Natural killer cell (primary cell): ENCODE results near the gene EDC3. TPM values are rescaled to one million over a fixed set of nuclear protein-coding genes. Genes with fewer than 3 reads are reported as not detected.

Experiments
- ATAC-seq, 3 donors: fragments of 150-1000 bp in 2 of 3; fragments of 200-7000 bp in 1 of 3; cut with Tn5 transposase; 1 replicate in 1 of 3; 2 replicates in 2 of 3; pipeline ENCODE4 v1.10.0; 2021; ENCODE audit warnings: mild to moderate bottlenecking in 2 of 3, moderate library complexity in 2 of 3
- DNase-seq, 2 donors: peaks; one replicate each; pipeline versions ENCODE4 v3.0.0 to v3.0.0-alpha.2; 2013 to 2021; ENCODE audit warnings: mixed read lengths in 1 of 2
- H3K27ac ChIP-seq: one replicate; pipeline ENCODE4 v1.5.1; 2013; ENCODE audit warnings: mild to moderate bottlenecking, low read length
- H3K27me3 ChIP-seq: one replicate; pipeline ENCODE4 v1.6.1; 2013; ENCODE audit warnings: low read length; ENCODE audit not compliant: control insufficient read depth, insufficient read depth
- H3K36me3 ChIP-seq: one replicate; pipeline ENCODE4 v1.6.1; 2013; ENCODE audit warnings: low read length; ENCODE audit not compliant: control insufficient read depth, insufficient read depth
- H3K4me1 ChIP-seq: one replicate; pipeline ENCODE4 v1.6.1; 2013; ENCODE audit warnings: low read length; ENCODE audit not compliant: control insufficient read depth, insufficient read depth
- H3K4me3 ChIP-seq: one replicate; pipeline ENCODE4 v1.5.1; 2013; ENCODE audit warnings: low read length
- H3K9me3 ChIP-seq: one replicate; pipeline ENCODE4 v1.6.1; 2013; ENCODE audit warnings: low read length; ENCODE audit not compliant: control insufficient read depth, insufficient read depth
- H3K27ac Mint-ChIP-seq, 2 donors: one replicate each; pipeline ENCODE4 v1.8.0; 2022; ENCODE audit warnings: mild to moderate bottlenecking in 2 of 2, mixed read lengths in 2 of 2, moderate library complexity in 1 of 2
- H3K27me3 Mint-ChIP-seq, 2 donors: one replicate each; pipeline ENCODE4 v1.8.0; 2022; ENCODE audit warnings: low read depth in 2 of 2, mixed read lengths in 2 of 2
- H3K36me3 Mint-ChIP-seq: one replicate; pipeline ENCODE4 v1.8.0; 2022; ENCODE audit warnings: mixed read lengths
- H3K4me1 Mint-ChIP-seq, 2 donors: one replicate each; pipeline ENCODE4 v1.8.0; 2022; ENCODE audit warnings: mixed read lengths in 2 of 2
- H3K4me3 Mint-ChIP-seq: one replicate; pipeline ENCODE4 v1.8.0; 2022; ENCODE audit warnings: mild to moderate bottlenecking, moderate library complexity, mixed read lengths
- H3K9me3 Mint-ChIP-seq, 2 donors: one replicate each; pipeline ENCODE4 v1.8.0; 2022; ENCODE audit warnings: mixed read lengths in 2 of 2
- WGBS: methylation state at CpG from one replicate; pipeline ENCODE4 v1.1.7; 2013; ENCODE audit warnings: missing lambda C conversion rate; ENCODE audit not compliant: insufficient coverage; 5-methylcytosine and 5-hydroxymethylcytosine counted together
- intact Hi-C: fragments of 100-400 bp; cut with micrococcal nuclease; formaldehyde crosslinking; loops from one replicate; pipeline ENCODE4 v1.14.2; 2022
- total RNA-seq, 4 donors: library from RNA; stranded (reverse); fragments of 120-200 nt in 1 of 4; gene quantifications; one replicate each; pipeline versions ENCODE4 v1.2.3 to v1.2.4, GENCODE V29; 2013 to 2022
- TF ChIP-seq, protein P1 (sequence below): fragments of 200-600 bp; IDR thresholded peaks from one replicate; pipeline ENCODE4 v1.8.0; 2022; ENCODE audit warnings: antibody characterized with exemption

Gene EDC3
- total RNA-seq, 3 donors from 2014 or later (not counting 1 experiment from before 2014, with no cell fraction given): 22.4 to 39.2 (median 32.6) TPM

- Histone ChIP-seq H3K27me3 (no peaks in the 10 kb centered on the region), H3K36me3 (peaks cover 21% of the 10 kb centered on the region), H3K4me1 (peaks cover 46% of the 10 kb centered on the region), H3K4me3 (peak within 1 kb of the TSS; percentile 89), H3K27ac (peak within 1 kb of the TSS; percentile 97), H3K9me3 (no peaks in the 10 kb centered on the region)
- Mint-ChIP-seq H3K27ac (peak within 1 kb of the TSS; percentile 94), H3K4me1 (peaks cover 34 to 55% of the 10 kb centered on the region in 2 donors), H3K4me3 (peak within 1 kb of the TSS; percentile 94), H3K36me3 (no peaks in the 10 kb centered on the region), H3K27me3 (no peaks in the 10 kb centered on the region), H3K9me3 (no peaks in the 10 kb centered on the region)
- TF ChIP-seq, protein P1, sequence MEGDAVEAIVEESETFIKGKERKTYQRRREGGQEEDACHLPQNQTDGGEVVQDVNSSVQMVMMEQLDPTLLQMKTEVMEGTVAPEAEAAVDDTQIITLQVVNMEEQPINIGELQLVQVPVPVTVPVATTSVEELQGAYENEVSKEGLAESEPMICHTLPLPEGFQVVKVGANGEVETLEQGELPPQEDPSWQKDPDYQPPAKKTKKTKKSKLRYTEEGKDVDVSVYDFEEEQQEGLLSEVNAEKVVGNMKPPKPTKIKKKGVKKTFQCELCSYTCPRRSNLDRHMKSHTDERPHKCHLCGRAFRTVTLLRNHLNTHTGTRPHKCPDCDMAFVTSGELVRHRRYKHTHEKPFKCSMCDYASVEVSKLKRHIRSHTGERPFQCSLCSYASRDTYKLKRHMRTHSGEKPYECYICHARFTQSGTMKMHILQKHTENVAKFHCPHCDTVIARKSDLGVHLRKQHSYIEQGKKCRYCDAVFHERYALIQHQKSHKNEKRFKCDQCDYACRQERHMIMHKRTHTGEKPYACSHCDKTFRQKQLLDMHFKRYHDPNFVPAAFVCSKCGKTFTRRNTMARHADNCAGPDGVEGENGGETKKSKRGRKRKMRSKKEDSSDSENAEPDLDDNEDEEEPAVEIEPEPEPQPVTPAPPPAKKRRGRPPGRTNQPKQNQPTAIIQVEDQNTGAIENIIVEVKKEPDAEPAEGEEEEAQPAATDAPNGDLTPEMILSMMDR: no peak
- ATAC-seq (peak; percentile 76 to 88 (median 78)), DNase-seq (peak; percentile 97 to 98)
- intact Hi-C loops: loop anchor here (10.0 kb wide), 1 partner anchor 839 kb away; the partner anchor contains the start of gene SIN3A
- WGBS: under 1% methylated on average over 91 of the region's 91 CpGs
Observed at GRCh38 chr15:74615508-74616365, 80.1 kb downstream of the EDC3 start, which contains the start of gene CLK3. TSS of gene CLK3 (plus strand) at chr15:74615836. CDS start at chr15:74619197, 3,361 bp downstream.

DNA sequence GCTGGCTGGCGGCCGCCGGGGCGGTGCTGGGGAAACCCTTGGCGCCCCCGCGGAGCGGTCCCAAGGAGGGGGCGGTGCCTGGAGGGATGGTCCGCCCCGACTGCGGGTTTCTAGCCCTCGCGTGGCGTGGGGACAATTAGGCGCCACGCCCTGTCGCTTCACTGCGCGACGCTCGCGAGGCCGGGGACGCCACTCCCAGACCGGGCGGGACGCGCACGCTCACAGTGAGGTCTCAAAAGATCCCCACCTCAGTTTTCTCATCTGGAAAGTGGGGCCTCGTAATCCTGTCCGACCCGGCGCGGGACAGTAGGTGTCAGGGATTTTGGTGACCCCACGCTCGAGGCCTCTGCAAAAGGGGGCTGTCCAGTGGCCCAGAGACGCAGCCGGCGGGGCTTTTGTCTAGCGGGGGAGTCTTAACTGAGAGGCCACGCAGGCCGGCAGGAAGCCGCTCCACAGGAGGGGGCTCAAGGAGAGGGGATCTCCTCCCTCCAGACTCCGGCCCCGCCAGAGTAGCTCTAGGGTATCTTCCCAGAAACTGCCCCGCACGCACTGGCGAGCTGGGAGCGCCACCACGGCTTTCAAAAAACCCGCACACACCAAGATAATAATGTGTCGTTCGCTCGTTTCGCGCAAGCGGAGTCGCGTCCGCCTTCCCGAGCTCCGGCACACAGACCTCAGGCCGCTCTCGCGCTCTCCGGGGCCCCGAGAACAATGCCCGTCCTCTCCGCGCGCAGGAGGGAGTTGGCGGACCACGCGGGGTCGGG, 80.9 kb downstream of the EDC3 start:
- DNase-seq (peak; percentile 89 to 97), ATAC-seq (peak; percentile 67 to 86 (median 72))
- no peaks in the 10 kb centered on the region for H3K27me3 Mint-ChIP-seq
- H3K4me1 Mint-ChIP-seq: peaks cover 33 to 47% of the 10 kb centered on the region in 2 donors
- TF ChIP-seq, protein P1: no peak
- peak overlapping the region; percentile 94 for H3K27ac Mint-ChIP-seq
- Histone ChIP-seq H3K27me3 (no peaks in the 10 kb centered on the region), H3K36me3 (peaks cover 13% of the 10 kb centered on the region), H3K4me3 (peak overlapping the region; percentile 83), H3K27ac (peak overlapping the region; percentile 97), H3K9me3 (no peaks in the 10 kb centered on the region), H3K4me1 (peaks cover 40% of the 10 kb centered on the region)
- WGBS: 0% methylated on average over 76 of the region's 76 CpGs
- intact Hi-C loops: loop anchor here (1.0 to 10.0 kb wide), 3 partner anchors 17 to 840 kb away; partner anchors contain the start of gene SIN3A
- peak overlapping the region; percentile 94 for H3K4me3 Mint-ChIP-seq
- H3K9me3 Mint-ChIP-seq: no peaks in the 10 kb centered on the region
- no peaks in the 10 kb centered on the region for H3K36me3 Mint-ChIP-seq

DNA sequence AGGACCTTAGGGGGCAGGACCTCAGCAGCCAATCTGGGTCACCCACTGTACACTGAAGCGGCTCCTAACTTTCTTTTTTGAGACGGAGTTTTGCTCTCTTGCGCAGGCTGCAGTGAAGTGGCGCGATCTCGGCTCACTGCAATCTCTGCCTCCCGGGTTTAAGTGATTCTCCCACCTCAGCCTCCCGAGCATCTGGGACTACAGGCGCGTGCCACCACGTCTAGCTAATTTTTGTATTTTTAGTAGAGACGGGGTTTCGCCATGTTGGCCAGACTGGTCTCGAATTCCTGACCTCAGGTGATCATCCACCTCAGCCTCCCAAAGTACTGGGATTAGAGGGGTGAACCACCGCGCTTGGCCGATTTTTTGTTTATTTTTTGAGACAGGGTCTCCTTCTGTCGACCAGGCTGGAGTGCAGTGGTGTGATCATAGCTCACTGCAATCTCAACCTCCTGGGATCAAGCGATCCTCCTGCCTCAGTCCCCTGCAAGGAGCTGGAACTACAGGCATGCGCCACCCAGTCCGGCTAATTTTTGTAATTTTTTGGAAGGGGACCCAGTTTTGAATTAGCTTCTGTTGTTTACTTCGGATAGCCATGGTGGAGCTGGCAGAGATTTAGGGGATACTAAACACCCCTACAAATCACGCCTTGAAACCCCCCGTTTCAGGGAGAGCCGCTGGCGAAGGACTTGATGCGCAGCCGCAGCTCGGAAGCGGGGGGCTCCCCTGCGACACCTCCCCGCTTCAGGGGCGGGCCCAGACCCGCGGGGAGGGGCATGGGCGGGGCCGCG, 81.7 kb downstream of the EDC3 start:
- peaks cover 39% of the 10 kb centered on the region for H3K4me1 ChIP-seq
- H3K36me3 Mint-ChIP-seq: no peaks in the 10 kb centered on the region
- no peaks in the 10 kb centered on the region for H3K9me3 ChIP-seq
- WGBS: 43% methylated on average over 38 of the region's 38 CpGs
- H3K27me3 Mint-ChIP-seq: no peaks in the 10 kb centered on the region
- ATAC-seq: no peak
- H3K27ac ChIP-seq: peak overlapping the region; percentile 64
- peak overlapping the region; percentile 58 for H3K4me3 Mint-ChIP-seq
- H3K4me1 Mint-ChIP-seq: peaks cover 27 to 40% of the 10 kb centered on the region in 2 donors
- H3K27me3 ChIP-seq: no peaks in the 10 kb centered on the region
- H3K4me3 ChIP-seq: peak overlapping the region; percentile 45
- TF ChIP-seq, protein P1: no peak
- intact Hi-C loops: loop anchor here (1.0 to 10.0 kb wide), 3 partner anchors 16 to 841 kb away; partner anchors contain the start of gene SIN3A
- no peak for DNase-seq
- peak overlapping the region; percentile 94 for H3K27ac Mint-ChIP-seq
- no peaks in the 10 kb centered on the region for H3K9me3 Mint-ChIP-seq
- H3K36me3 ChIP-seq: peaks cover 5% of the 10 kb centered on the region
